ENCODE data around the gene NYNRIN.
"Not testable (repeated sequence)": the region's sequence is repeated elsewhere in the genome, so short reads cannot be mapped to it uniquely, and the experiment has no call there.

The NYNRIN gene

GRCh38 chr14:24434676-24435075 is 35.9 kb downstream of the NYNRIN start:
- DNase-seq, result no peak

DNA sequence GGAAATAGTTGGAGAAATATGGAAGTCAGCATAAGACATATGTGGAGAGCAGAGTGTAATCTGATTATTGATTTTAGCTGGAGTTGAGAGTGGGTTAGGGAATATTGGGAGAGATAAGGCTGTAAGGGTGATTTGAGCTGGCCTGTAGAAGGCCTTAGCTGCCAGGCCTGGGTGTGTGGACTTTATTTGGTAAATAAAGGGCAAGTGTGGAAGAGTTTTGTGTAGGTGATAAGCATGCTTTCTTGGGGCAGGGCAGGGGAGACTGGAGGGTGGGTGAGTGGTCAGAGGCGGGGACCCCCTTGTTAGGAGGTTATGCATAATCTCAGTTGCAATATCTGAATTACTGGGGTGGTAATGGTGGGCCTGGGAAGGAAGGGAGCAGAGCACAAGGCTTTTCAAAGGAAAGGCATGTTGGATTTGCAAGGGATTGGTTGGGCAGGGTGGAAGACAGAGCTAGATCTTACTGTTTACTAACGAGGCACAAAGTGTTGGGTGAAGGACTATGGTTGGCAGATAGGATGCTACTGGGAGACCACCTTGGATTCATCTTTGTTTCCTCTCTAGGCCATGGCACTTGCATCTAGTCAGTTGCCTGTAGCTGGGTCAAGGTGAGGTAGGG is 36.5 kb downstream of the NYNRIN start:
- no peak for DNase-seq

- no peak for DNase-seq
Measured at GRCh38 chr14:24435998-24436354, 37.2 kb downstream of the NYNRIN start.

- DNase-seq, result peak; percentile 67
Measured at GRCh38 chr14:24436355-24437019, 37.7 kb downstream of the NYNRIN start.

GRCh38 chr14:24437020-24437735 is 38.4 kb downstream of the NYNRIN start:
- DNase-seq, result no peak

- DNase-seq, result no peak
Measured at GRCh38 chr14:24437736-24438067, 38.9 kb downstream of the NYNRIN start.

- no peak for DNase-seq
Measured at GRCh38 chr14:24438223-24439097, 39.7 kb downstream of the NYNRIN start.

- DNase-seq, result no peak
Measured at GRCh38 chr14:24439257-24439656, 40.5 kb downstream of the NYNRIN start.

DNA sequence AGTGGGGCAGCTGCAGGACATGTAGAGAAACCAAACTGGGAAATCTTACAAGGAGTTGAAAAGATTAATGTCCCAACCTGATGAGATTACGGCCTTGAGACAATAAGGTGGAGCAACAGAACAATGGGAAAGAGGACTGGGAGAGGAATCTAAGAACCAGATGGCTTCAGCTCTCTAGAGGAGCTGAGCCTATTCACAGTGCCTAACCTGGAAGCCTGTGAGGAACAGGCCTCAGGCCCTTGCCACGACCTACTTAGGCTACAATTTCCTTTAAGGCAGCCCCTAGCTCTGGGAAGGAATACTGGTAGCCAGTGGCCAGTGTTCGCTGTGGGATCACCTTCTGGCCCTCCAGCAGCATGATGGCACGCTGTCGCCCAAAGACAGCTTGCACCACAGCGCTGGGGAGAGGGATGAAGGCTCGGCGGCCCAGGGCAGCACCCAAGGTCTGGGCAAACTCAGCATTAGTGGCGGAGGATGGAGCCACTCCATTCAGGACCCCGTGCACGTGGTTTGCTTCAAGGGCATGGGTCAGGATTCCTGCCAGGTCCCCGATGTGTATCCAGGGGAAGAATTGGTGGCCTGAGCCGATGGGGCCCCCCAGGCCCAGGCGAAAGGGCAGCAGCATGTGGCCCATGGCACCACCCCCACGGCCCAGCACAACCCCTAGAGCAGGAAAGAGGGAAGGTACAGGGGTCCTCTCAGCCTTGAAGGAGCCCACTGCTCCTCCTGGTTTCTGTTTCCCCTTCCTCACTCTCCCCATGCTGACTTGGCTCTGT is 41.2 kb downstream of the NYNRIN start:
- DNase-seq, result no peak

DNA sequence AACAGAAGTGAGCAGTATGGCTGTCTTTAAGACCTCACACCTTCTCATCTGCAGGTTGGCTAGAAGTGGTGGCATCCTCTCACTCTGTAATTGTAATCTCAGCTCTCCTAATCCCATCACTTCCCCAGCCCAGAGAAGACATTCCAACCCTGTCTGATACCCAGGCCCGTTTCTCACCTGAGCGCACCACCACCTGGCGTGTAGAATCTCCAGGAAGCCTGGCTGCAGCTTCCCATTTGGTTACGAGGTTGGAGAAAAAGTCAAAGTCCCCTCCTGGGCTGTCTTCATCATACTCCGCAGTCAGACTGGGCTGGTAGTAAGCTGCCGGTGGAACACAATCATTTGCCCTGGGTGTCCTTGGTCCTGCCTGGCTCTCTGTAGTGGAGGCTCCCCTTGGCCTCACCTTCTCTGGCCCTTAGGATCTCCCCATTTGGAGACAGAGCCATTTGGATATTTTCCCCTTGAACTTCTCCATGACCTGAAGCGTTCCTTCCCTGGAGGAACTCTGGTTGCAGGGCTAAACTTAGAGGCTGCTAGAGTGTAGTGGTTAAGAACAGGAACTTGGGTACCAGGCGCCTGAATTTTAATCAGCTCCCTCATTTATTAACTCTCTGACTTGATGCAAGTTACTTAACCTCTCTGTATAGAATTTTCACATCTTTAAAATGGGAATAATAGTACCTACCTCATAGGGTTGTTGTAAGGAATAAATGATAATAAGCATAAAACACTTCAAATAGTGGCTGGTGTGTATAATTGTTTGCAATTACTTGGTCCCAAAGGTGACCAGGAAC is 42.0 kb downstream of the NYNRIN start:
- no peak for DNase-seq

- DNase-seq, result no peak
Measured at GRCh38 chr14:24441485-24441884, 42.7 kb downstream of the NYNRIN start.

DNA sequence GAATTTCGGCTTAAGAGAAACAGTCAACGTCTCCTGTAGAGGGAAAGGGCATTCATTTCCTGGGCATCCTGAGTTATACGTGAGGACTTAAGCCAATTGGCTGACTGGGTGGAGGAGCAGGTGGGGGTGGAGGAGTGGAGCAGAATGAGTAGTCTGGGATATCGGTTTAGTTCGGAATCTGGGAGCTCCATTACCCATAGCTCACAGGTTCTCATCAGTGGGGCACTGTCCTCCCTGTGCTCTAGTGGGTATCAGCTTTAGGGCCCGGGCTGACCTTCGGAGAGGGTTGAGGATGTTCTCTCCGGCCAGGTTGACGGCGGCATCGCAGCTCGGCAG is 43.1 kb downstream of the NYNRIN start:
- DNase-seq, result no peak

GRCh38 chr14:24442240-24443052 is 43.6 kb downstream of the NYNRIN start, which contains the start of gene SDR39U1:
SDR39U1 (minus strand) TSS chr14:24442776; CDS start chr14:24442769, 7 bp downstream.
- DNase-seq, result peak; percentile 99

GRCh38 chr14:24443053-24443665 is 44.4 kb downstream of the NYNRIN start:
- DNase-seq, result no peak

- DNase-seq, result not testable (repeated sequence)
Measured at GRCh38 chr14:24450828-24451227, 52.0 kb downstream of the NYNRIN start.

- no peak for DNase-seq
Measured at GRCh38 chr14:24456980-24457379, 58.2 kb downstream of the NYNRIN start.

DNA sequence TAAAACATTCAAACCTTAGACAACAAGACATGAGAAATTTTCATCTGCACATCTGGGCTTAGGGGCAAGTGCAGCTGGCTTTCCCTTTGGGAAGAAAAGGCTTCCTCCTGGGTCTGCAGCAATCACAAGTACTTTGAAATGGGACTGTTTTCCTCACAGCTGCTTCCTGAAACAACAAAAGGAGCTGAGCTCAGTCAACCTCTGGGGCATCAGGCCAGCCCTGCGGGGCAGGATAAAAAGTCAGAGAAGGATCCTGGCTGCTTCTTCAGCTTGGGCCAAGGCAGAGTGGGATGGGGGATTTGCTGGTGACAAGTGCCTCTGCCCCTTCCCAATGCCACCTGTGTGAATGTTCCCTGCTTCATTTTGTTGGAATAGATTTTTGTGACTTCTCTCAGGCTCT is 59.9 kb downstream of the NYNRIN start:
- no peak for DNase-seq

DNA sequence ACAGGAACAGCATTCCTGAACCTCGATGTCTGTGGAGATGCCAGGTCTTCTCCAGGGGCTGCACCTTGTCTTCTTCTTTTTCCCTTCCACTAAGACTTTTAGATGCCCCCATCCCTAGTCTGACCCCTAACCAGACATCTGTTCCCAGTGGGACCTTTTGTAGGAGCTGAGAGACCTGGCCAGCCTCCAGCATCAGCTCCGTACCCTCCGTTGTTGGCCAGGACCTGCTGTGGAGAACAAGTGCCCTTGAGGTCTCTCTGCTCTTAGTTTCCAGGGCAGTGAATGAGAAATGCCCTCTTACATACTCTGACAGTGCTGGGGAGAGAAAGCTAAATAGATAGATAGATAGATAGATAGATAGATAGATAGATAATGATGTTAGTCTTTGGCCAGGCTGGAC is 60.5 kb downstream of the NYNRIN start:
- no peak for DNase-seq

DNA sequence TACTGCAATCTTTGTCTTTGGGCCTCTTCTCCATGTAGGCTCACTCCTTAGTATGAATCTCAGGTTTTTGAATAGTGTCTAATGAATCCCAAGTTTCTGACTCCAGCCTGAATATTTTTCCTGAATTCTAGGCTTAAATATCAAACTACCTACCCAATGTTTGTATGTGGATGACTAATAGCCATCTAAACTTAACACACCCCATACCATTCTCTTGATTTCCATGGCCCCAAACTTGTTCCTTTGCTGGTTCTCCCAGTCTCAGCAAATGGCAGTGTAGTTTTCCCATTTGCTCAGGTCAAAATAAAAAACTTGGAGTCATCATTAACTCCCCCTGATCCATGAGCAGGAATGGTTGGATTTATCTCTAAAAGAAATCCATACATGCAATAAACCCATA is 62.5 kb downstream of the NYNRIN start:
- no peak for DNase-seq
